ENCODE results near the gene EIF3M. TPM values are rescaled to one million over a fixed set of nuclear protein-coding genes. Genes with fewer than 3 reads are reported as not detected.

The EIF3M gene
- total RNA-seq, 1 donor: 279 TPM

DNA sequence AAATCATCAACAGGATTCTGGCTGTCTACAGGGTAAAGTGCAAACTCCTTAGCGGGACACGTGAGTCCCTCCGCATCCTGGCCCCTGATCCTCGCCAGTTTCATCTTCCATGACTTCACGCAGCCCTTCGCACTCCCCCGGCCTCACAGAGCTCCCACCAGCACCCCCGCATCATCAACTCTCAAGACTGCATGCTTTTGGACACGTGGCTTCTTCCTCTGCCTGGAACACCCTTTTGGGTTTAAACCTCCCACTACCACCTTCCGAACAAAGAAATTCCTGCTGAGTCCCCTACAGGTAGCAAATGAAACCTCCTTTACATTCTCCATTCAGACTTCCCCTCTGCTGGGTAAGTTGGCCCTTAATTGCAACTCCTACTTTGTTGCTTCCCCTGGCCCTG is 12.6 kb upstream of the EIF3M start:
- DNase-seq (ENCODE audit: low read depth): no peak
- TF ChIP-seq, protein P1, sequence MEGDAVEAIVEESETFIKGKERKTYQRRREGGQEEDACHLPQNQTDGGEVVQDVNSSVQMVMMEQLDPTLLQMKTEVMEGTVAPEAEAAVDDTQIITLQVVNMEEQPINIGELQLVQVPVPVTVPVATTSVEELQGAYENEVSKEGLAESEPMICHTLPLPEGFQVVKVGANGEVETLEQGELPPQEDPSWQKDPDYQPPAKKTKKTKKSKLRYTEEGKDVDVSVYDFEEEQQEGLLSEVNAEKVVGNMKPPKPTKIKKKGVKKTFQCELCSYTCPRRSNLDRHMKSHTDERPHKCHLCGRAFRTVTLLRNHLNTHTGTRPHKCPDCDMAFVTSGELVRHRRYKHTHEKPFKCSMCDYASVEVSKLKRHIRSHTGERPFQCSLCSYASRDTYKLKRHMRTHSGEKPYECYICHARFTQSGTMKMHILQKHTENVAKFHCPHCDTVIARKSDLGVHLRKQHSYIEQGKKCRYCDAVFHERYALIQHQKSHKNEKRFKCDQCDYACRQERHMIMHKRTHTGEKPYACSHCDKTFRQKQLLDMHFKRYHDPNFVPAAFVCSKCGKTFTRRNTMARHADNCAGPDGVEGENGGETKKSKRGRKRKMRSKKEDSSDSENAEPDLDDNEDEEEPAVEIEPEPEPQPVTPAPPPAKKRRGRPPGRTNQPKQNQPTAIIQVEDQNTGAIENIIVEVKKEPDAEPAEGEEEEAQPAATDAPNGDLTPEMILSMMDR (IDR thresholded peaks at IDR 0.05; ENCODE audit: insufficient read depth, low read depth, low read length): no peak

DNA sequence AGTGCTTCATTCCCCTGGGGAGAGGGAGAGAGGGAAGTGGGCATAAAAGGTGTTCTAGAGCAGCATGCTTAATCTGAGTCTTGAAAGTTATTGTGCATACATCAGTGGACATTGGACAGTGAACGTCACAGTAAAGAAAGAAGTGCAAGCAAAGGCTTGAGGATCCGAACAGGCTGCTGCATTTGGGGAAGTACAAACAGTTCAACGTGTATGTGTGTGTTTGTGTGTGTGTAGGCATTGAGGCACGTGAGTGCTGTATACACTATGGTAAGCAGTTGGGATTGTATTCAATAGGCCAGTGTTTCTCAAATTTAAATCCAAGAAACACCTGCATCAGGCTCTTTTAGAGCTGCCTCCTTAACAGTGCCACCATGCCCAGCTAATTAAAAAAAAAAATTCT is 10.4 kb upstream of the EIF3M start:
- H3K4me3 ChIP-seq (ENCODE audit: low read depth, low read length): no peak overlapping the region
- no peak for DNase-seq (ENCODE audit: low read depth)

More for the DNA sequence above, 12.6 kb upstream of the EIF3M start:
- H3K4me3 ChIP-seq (ENCODE audit: low read depth, low read length): no peak overlapping the region

DNA sequence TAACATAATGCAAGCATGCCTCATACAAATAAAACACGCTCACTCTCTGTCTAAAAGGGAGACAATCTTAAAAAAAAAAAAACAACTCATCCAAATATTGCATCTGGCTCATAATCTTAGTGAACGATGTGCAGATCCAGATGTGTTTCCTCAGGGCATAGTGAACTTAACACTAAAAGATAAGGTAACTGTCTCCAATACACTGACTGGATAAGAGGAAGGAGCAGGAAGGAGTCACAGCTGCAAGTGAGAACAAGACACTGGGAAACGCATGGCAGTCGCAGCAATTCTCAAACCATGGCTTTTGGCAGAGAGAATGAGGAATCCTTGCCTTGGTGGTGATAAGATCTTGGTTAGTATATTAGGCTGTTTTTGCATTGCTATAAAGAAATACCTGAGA is 9.2 kb upstream of the EIF3M start:
- no peak for DNase-seq (ENCODE audit: low read depth)
- no peak overlapping the region for H3K4me3 ChIP-seq (ENCODE audit: low read depth, low read length)
- TF ChIP-seq, protein P1 (IDR thresholded peaks at IDR 0.05; ENCODE audit: insufficient read depth, low read depth, low read length): no peak

More for the DNA sequence above, 10.4 kb upstream of the EIF3M start:
- TF ChIP-seq, protein P1 (IDR thresholded peaks at IDR 0.05; ENCODE audit: insufficient read depth, low read depth, low read length): no peak

DNA sequence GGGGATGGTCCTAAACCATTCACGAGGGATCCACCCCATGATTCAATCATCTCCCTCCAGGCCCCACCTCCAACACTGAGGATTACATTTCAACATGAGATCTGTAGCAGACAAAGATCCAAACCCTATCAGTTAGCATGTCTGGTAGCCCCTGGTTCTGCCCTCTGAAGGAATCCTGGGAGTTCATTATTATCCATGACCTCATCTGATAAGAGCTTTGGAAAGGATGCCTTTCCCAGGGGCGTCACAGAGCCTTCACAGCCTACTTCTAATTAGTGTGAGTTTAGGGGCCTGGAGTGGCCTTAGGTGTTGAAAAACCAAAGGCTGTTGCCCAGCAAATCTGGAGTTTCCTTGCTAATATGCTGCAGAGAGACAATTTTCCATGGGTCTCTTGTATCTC is 8.6 kb upstream of the EIF3M start:
- TF ChIP-seq, protein P1 (IDR thresholded peaks at IDR 0.05; ENCODE audit: insufficient read depth, low read depth, low read length): no peak
- DNase-seq (ENCODE audit: low read depth): no peak
- no peak overlapping the region for H3K4me3 ChIP-seq (ENCODE audit: low read depth, low read length)

DNA sequence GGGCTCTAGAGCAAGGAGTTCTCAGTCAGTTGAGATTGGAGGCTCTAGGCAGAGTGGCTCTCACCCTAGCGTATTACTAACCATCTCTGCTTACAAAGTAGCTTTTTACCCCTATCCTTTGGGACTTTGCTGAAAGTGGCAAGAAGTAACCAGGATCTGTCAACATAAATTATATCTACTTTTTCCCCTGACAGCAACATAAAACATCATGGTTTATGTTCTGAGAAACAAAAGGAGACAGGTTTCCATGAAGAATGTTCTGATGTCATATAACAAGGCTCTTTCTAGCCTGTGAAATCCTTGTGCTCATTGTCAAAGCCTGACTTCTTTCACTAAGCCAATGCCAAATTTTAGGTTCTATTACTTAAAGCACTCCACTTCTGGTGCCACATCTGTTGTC is 7.2 kb upstream of the EIF3M start:
- DNase-seq (ENCODE audit: low read depth): no peak
- TF ChIP-seq, protein P1 (IDR thresholded peaks at IDR 0.05; ENCODE audit: insufficient read depth, low read depth, low read length): no peak
- no peak overlapping the region for H3K4me3 ChIP-seq (ENCODE audit: low read depth, low read length)

DNA sequence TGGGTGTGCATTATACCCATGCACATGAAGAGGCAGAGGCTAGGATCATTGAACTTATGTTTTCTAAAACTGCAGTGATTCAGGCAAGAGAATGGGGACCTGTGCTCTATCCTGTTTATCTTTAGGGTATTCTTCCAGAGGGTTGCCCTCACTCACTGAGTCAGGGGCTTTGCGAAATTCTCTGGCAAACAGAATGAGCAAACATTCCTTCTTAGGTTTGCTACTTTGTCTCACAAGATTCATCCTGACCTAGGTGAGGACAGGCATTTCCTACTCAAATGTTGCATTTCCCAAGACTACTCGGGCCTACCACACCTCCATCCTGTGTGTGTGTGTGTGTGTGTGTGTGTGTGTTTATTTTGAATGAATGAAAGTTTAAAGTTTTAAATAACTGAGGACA is 2.7 kb upstream of the EIF3M start:
- TF ChIP-seq, protein P1 (IDR thresholded peaks at IDR 0.05; ENCODE audit: insufficient read depth, low read depth, low read length): no peak
- no peak for DNase-seq (ENCODE audit: low read depth)
- H3K4me3 ChIP-seq (ENCODE audit: low read depth, low read length): no peak overlapping the region

DNA sequence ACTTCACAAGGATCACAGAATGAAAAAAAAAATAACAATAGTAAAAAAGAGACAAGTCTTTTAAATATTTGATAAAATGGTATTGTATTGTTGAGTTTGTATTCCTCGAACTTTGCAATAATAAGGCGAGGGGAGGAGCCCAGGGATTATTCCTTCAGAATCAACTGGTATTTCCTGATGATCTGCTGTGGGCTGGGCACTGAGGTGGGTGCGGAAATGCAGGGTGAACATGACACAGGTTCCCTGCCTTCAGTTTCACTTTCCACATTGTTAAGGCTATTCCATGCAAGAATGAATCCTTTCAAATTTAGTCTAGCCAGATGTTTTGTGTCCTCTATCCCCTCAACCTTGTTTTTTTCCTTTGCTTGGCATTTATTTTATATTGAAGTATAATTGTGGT is 2.1 kb upstream of the EIF3M start:
- TF ChIP-seq, protein P1 (IDR thresholded peaks at IDR 0.05; ENCODE audit: insufficient read depth, low read depth, low read length): no peak
- no peak overlapping the region for H3K4me3 ChIP-seq (ENCODE audit: low read depth, low read length)
- DNase-seq (ENCODE audit: low read depth): no peak

Data from fibroblast of villous mesenchyme (primary cell).